ENCODE measurements around the gene MLPH. TPM values are rescaled to one million over a fixed set of nuclear protein-coding genes. Genes with fewer than 3 reads are reported as not detected.
A peak's percentile ranks its signal among the peaks of the same experiment; 100 is the strongest.
"Not testable (repeated sequence)": the region's sequence is repeated elsewhere in the genome, so short reads cannot be mapped to it uniquely, and the experiment has no call there.

Gene MLPH
- total RNA-seq, 1 donor from 2014 or later: not detected

DNA sequence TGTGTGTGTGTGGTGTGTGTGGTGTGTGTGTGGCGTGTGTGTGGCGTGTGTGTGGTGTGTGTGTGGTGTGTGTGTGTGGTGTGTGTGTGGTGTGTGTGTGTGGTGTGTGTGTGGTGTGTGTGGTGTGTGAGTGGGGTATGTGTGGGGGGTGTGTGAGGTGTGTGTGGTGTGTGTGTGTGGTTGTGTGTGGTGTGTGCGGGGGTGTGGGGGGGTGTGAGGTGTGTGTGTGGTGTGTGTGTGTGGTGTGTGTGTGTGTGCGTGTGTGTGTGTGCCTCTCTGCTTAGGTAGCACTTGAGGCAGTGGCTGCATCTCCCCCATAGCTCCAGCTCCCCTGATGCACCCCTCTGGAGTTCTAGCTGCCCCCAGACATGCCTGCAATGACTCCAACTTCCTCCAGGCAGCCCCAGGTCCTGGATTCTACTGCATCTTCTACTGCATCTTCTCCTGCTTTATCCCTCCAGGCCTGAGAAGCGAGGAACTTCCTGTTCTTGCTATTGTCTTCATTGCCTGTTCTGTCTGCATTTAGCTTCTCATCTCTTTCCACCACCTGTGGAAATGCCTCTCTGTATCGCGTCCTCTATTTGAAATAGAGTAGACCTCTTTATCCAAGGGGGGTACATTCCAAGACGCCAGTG is 22.2 kb upstream of the MLPH start:
- H3K9me3 Mint-ChIP-seq: peaks cover 6% of the 10 kb centered on the region
- H3K27ac Mint-ChIP-seq: no peak overlapping the region
- peaks cover under 1% of the 10 kb centered on the region for H3K4me1 Mint-ChIP-seq (ENCODE audit: low read depth)
- intact Hi-C loops (cut with micrococcal nuclease): no loop called here
- no peaks in the 10 kb centered on the region for H3K36me3 Mint-ChIP-seq (ENCODE audit: low read depth)
- no peak for DNase-seq (ENCODE audit: low spot score)
- peaks cover 2% of the 10 kb centered on the region for H3K27me3 Mint-ChIP-seq (ENCODE audit: insufficient read depth)
- H3K4me3 Mint-ChIP-seq: no peak overlapping the region

DNA sequence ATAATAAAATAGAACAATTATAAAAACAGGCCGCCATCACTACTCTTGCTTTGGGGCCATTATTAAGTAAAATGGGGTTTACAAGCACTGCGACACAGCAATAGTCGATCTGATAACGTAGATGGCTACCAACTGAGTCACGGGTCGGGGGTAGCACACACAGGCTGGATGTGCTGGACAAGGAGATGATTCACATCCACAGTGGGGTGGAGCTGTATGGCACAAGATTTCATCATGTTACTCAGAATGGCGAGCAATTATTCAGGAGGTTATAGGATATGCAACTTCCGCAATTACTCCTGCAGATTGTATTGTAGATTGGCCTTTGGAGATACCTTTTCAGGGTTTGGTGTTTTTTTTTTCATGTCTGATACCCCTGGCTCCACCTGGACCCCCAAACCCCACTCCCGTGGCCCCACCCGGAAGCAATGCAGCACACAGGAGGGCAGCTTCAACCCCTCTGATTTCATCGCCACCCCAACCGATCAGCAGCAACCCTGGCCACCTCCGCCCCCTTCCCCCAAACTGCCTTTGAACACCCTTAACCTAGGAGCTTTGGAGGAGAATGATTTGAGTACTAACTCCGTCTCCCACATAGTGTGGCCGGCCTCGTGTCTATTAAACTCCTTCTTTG is 21.4 kb upstream of the MLPH start:
- Mint-ChIP-seq H3K4me1 (ENCODE audit: low read depth) (no peaks in the 10 kb centered on the region), H3K36me3 (ENCODE audit: low read depth) (no peaks in the 10 kb centered on the region), H3K9me3 (peaks cover 6% of the 10 kb centered on the region), H3K27me3 (ENCODE audit: insufficient read depth) (peaks cover 2% of the 10 kb centered on the region), H3K27ac (peak overlapping the region; percentile 20), H3K4me3 (no peak overlapping the region)
- intact Hi-C loops (cut with micrococcal nuclease): no loop called here
- DNase-seq (ENCODE audit: low spot score): no peak

DNA sequence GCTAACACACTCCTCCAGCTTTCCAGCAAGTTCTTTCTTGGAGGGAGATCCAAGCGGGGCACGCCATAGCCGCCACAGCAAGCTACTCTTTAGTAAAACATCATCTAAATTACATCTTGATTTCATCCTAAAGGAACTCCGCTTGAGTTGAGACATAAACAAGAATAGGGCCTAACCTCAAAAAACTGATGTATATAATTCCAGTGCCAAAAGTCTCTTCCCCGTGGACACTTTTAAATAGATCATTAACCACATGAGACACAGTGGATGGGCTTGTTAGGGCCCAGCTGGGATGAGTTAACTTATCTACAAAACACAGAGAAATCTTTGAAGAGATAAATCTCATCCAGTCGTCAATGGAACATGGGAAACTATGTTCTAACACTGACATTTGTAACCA is 20.8 kb upstream of the MLPH start:
- peaks cover 2% of the 10 kb centered on the region for H3K27me3 Mint-ChIP-seq (ENCODE audit: insufficient read depth)
- peak overlapping the region; percentile 20 for H3K27ac Mint-ChIP-seq
- peaks cover 3% of the 10 kb centered on the region for H3K9me3 Mint-ChIP-seq
- no peaks in the 10 kb centered on the region for H3K36me3 Mint-ChIP-seq (ENCODE audit: low read depth)
- no peak overlapping the region for H3K4me3 Mint-ChIP-seq
- intact Hi-C loops (cut with micrococcal nuclease): no loop called here
- no peak for DNase-seq (ENCODE audit: low spot score)
- H3K4me1 Mint-ChIP-seq (ENCODE audit: low read depth): no peaks in the 10 kb centered on the region

DNA sequence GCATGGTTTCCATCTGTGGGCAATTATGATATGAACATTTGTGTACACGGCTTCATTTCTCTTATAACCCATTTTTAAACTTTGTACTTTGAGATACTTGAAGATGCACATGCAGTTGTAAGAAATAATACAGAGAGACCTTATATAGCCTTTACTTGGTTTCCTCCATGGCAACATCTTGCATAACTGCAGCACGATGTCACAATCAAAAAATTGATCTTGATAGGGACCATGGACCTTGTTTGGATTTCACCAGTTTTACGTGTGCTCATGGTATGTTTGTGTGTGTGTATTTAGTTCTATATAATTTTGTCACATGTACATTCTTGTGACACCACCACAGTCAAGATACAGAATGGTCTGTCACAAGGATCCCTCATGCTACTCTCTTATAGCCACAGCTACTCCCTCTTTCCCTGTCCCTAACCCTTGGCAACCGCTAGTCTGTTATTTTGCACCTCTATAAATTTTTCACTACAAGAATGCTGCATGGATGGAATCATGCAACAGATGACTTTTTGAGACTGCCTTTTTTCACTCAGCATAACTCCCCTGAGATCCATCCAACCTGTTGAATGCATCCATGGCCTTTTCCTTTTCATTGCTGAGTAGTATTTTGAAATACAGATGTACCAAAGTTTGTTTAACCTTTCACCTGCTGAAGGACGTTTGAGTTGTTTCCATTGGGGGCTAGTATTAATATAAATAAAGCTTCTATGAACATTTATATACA is 19.4 kb upstream of the MLPH start:
- no peak overlapping the region for H3K27ac Mint-ChIP-seq
- H3K9me3 Mint-ChIP-seq: no peaks in the 10 kb centered on the region
- no peaks in the 10 kb centered on the region for H3K27me3 Mint-ChIP-seq (ENCODE audit: insufficient read depth)
- DNase-seq (ENCODE audit: low spot score): no peak
- H3K36me3 Mint-ChIP-seq (ENCODE audit: low read depth): no peaks in the 10 kb centered on the region
- no peaks in the 10 kb centered on the region for H3K4me1 Mint-ChIP-seq (ENCODE audit: low read depth)
- H3K4me3 Mint-ChIP-seq: no peak overlapping the region
- intact Hi-C loops (cut with micrococcal nuclease): no loop called here

DNA sequence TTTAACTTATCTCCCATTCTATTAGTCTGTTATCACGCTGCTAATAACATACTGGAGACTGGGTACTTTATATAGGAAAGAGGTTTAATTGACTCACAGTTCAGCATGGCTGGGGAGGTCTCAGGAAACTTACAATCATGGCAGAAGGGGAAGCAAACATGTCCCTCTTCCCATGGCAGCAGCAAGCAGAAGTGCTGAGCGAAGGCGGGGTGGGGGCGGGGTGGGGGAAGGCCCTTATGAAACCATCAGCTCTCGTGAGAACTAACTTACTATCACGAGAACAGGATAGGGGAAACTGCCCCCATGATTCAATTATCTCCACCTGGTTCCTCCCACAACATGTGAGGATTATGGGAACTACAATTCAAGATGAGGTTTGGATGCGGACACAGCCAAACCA is 17.6 kb upstream of the MLPH start:
- H3K9me3 Mint-ChIP-seq; H3K27me3 Mint-ChIP-seq (ENCODE audit: insufficient read depth); H3K36me3 Mint-ChIP-seq (ENCODE audit: low read depth); H3K27ac Mint-ChIP-seq; DNase-seq (ENCODE audit: low spot score); intact Hi-C loops (cut with micrococcal nuclease); H3K4me3 Mint-ChIP-seq; H3K4me1 Mint-ChIP-seq (ENCODE audit: low read depth): not testable (repeated sequence)

DNA sequence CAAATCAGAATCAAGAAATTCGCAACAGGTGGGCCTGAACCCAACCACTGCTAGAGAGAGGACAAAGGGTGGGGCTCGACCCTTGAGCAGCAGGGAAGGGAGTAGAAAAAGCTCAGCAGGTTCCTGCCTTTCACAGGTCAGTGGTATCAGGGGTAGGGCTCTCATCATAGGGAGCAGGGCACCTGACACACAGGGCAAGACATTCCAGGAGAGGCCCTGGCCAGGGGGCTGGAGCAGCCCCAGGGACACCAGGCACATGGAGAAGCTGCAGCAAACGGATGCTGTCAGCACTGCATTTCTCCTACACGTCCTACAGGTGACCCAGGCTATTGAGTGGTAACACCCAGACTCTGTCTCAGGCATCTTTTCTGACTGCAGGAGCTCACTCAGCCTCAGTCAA is 17.2 kb upstream of the MLPH start:
- intact Hi-C loops (cut with micrococcal nuclease): no loop called here
- H3K9me3 Mint-ChIP-seq: no peaks in the 10 kb centered on the region
- no peaks in the 10 kb centered on the region for H3K36me3 Mint-ChIP-seq (ENCODE audit: low read depth)
- no peak overlapping the region for H3K4me3 Mint-ChIP-seq
- H3K27ac Mint-ChIP-seq: no peak overlapping the region
- peaks cover 5% of the 10 kb centered on the region for H3K4me1 Mint-ChIP-seq (ENCODE audit: low read depth)
- H3K27me3 Mint-ChIP-seq (ENCODE audit: insufficient read depth): no peaks in the 10 kb centered on the region
- DNase-seq (ENCODE audit: low spot score): no peak

DNA sequence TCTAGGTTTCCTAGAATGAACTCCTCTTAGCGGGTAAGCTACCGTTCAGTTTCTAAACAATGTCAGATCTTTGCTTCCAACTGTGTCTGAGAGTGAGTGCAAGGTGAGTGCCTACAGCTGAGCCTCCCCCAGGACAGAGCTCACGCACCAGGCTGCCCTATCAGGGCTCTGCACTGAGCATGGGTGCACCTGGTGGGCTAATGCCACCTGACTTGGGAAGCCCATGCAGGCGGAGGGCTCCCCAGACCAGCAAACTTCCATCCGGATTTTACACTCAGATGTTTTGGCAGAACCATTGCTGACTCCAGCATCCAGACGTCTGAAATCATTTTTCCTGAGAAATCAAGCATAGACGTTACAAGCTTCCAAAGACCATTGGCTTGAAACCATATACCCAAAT is 16.1 kb upstream of the MLPH start:
- intact Hi-C loops (cut with micrococcal nuclease): no loop called here
- H3K9me3 Mint-ChIP-seq: no peaks in the 10 kb centered on the region
- no peaks in the 10 kb centered on the region for H3K27me3 Mint-ChIP-seq (ENCODE audit: insufficient read depth)
- no peaks in the 10 kb centered on the region for H3K36me3 Mint-ChIP-seq (ENCODE audit: low read depth)
- DNase-seq (ENCODE audit: low spot score): no peak
- H3K4me3 Mint-ChIP-seq: no peak overlapping the region
- peaks cover 9% of the 10 kb centered on the region for H3K4me1 Mint-ChIP-seq (ENCODE audit: low read depth)
- no peak overlapping the region for H3K27ac Mint-ChIP-seq

DNA sequence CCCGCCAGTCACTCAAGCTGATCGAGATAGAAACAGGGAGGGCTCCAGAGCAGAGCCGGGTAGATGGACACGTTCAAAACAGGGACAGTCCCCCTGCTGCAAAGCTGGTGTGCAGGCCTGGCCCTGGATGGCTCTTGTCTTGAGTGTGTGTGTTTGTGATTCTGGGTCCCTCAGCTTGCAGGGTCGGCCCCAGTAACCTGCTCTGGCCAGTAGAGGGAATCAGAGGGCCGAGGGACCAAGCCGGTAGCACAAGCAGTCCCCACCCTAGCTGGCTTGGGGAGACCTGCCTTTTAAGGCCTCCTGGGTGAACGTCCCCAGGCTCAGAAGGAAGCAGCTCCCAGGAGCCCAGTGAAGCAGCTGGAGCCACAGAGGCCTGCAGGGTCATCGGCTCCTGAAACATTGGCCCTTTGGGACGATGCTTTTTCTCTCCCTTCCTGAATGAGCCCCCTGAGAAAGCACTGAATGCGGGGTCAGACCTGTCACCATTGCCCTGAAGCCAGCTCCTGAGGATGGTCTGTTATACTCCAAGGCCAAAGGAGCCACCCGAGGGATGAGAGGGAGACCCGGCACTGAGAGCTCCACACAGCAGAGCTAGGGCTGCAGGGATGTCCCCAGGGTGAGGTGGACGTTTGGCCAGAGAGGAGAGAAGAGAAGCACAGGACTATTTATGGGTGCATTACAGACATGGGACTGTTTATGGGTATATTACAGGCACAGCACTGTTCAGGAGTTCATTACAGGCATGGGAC is 15.4 kb upstream of the MLPH start:
- H3K27ac Mint-ChIP-seq: no peak overlapping the region
- H3K9me3 Mint-ChIP-seq: no peaks in the 10 kb centered on the region
- H3K4me1 Mint-ChIP-seq (ENCODE audit: low read depth): peaks cover 12% of the 10 kb centered on the region
- H3K27me3 Mint-ChIP-seq (ENCODE audit: insufficient read depth): peaks cover 5% of the 10 kb centered on the region
- no peak for DNase-seq (ENCODE audit: low spot score)
- intact Hi-C loops (cut with micrococcal nuclease): no loop called here
- H3K36me3 Mint-ChIP-seq (ENCODE audit: low read depth): no peaks in the 10 kb centered on the region
- no peak overlapping the region for H3K4me3 Mint-ChIP-seq

DNA sequence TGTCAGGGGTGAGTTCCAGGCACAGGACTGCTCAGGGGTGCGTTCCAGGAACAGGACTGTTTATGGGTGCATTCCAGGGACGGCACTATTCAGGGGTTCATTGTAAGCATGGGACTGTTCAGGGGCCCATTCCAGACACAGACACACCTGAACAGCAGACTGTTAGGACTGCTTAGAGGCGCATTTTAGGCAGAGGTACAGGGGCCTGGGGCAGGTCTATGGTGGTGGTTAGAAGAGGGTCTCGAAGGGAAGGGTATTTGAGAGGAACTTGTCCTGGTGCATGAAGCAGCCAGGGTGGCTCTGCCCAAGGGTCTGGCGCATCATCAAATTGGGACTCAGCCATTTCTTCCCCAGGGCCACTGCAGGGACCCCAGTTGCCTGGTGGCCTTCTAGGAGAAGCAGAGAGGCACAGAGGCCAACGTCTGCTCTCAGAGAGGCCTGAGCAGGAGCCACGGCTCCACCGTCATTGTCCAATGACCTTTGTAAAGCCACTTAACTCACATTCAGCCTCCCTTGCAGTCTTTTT is 14.8 kb upstream of the MLPH start:
- H3K36me3 Mint-ChIP-seq (ENCODE audit: low read depth): no peaks in the 10 kb centered on the region
- no peaks in the 10 kb centered on the region for H3K9me3 Mint-ChIP-seq
- H3K27me3 Mint-ChIP-seq (ENCODE audit: insufficient read depth): peaks cover 11% of the 10 kb centered on the region
- intact Hi-C loops (cut with micrococcal nuclease): no loop called here
- H3K4me1 Mint-ChIP-seq (ENCODE audit: low read depth): peaks cover 12% of the 10 kb centered on the region
- no peak overlapping the region for H3K27ac Mint-ChIP-seq
- no peak overlapping the region for H3K4me3 Mint-ChIP-seq
- no peak for DNase-seq (ENCODE audit: low spot score)

DNA sequence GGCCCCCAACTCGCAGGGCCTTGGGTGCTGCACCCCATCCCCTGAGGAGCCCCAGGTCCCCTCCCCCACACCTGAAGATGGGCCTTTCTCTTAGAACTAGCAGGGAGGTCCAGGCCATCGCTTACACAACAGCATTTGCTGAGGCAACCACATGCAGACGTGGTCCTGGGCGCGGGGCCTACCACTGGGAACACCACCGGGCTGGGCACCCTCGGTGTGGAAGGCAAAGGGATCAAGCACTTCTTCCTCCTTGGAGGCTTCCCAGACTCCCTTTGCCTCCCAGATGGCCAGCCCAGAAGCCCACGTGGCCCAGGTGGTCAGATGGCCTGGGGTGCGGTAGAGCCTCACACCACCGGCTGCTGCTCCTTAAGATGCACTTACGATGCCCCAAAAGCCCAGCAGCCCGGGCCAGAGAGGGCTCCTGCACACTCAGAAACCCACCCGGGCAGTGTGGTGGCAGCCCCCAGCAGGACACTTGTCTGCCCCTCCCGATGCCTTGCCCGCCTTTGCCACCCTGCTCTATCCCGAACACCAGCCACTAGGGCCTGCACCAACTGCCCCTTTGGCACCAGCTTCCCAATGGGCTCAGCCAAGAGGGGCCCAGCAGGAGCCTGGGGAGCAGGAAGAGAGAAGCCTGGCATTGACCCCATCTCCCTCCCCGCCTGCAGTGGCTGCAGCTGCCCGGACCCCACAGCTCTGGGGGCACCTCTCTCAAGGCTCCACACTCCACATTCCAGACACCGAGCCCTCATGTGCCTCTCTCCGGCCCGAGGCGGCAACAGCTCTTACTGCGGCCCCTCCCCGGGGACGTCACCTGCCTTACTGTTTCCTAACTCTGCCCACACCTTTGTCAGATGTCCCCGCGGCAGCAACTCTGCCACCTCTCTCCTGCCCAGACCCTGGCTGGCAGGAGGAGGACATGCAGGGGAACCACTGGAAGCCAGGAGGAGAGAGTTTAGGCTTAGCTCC is 13.9 kb upstream of the MLPH start:
- Mint-ChIP-seq H3K27ac (no peak overlapping the region), H3K4me3 (no peak overlapping the region)
- intact Hi-C loops (cut with micrococcal nuclease): no loop called here

DNA sequence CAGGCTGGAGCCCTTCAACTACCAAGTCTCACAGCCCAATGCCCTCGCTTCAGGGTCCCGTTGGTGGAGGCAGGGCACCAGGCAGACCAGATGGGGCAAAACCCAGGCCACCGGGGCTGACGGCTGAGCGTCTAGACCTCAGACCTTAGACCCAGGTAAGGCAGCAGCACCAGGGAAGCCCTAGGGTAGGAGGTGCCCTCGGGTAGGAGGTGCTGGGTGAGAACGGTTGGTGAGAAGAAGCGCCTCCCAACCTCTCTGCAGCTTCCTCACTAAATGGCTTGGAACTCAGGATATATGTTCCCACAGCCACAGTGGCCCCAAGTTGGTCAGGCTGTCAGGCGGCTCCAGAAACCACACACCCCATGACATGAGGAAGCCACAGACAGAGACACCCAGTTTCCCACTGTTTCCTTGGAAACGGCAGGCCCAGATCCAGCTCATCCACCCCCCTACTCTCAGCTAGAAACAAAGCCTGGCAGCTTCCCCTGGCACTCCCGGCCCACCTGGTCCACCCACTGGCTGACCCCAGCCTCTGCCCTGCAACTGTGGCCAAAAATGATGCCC is 13.1 kb upstream of the MLPH start:
- Mint-ChIP-seq H3K27ac (peak overlapping the region; percentile 75), H3K36me3 (ENCODE audit: low read depth) (no peaks in the 10 kb centered on the region), H3K4me3 (peak overlapping the region; percentile 83), H3K27me3 (ENCODE audit: insufficient read depth) (peaks cover 20% of the 10 kb centered on the region), H3K4me1 (ENCODE audit: low read depth) (peaks cover 12% of the 10 kb centered on the region), H3K9me3 (no peaks in the 10 kb centered on the region)
- no peak for DNase-seq (ENCODE audit: low spot score)
- intact Hi-C loops (cut with micrococcal nuclease): no loop called here

More for the DNA sequence above, 13.9 kb upstream of the MLPH start:
- Mint-ChIP-seq H3K9me3 (no peaks in the 10 kb centered on the region), H3K36me3 (ENCODE audit: low read depth) (no peaks in the 10 kb centered on the region), H3K4me1 (ENCODE audit: low read depth) (peaks cover 12% of the 10 kb centered on the region), H3K27me3 (ENCODE audit: insufficient read depth) (peaks cover 18% of the 10 kb centered on the region)
- DNase-seq (ENCODE audit: low spot score): no peak

Data from activated T-helper 1 cell treated with anti-CD3 and anti-CD28 coated beads, Interleukin-12 subunit alpha, Interleukin-12 subunit beta, Interleukin-2, Interleukin-4 antibody, amounts not matched to agents 30 ng/mL and 10 ng/mL and 1 ng/mL, durations not matched to agents 14 hours and 24 hours and 36 hours (primary cell).